Gastrocnemius medialis (tissue), 4 donors: ENCODE results near the gene PRPF4.

ENCODE experiments used
- CTCF ChIP-seq, 5 experiments: fragments of 450-650 bp in 3 of 5; fragments of 200-600 bp in 2 of 5; sonication (generic) in 2 of 5; IDR thresholded peaks in 4 of 5; conservative IDR thresholded peaks in 1 of 5; 1 replicate in 4 of 5; 2 replicates in 1 of 5; pipeline ENCODE4 v1.5.1; 2016 to 2019; ENCODE audit warnings: antibody characterized with exemption in 5 of 5, mild to moderate bottlenecking in 3 of 5, moderate library complexity in 3 of 5
- POLR2A ChIP-seq, 2 donors: fragments of 450-650 bp; IDR thresholded peaks; one replicate each; pipeline ENCODE4 v1.6.1; 2017; ENCODE audit warnings: antibody characterized with exemption in 2 of 2, mild to moderate bottlenecking in 2 of 2, moderate library complexity in 2 of 2

- TF ChIP-seq POLR2A (IDR thresholded peaks at IDR 0.05) = no peak
- TF ChIP-seq CTCF (IDR thresholded peaks at IDR 0.05 in 4 of 5, conservative IDR thresholded peaks at IDR 0.05 in 1 of 5) = no peak
Measured at GRCh38 chr9:113237026-113237425, 38.4 kb upstream of the PRPF4 start.
